IMR-90 (cell line): ENCODE results near the gene OGT. TPM values are rescaled to one million over a fixed set of nuclear protein-coding genes. Genes with fewer than 3 reads are reported as not detected.

Experiments used
- ATAC-seq: fragments of 200-7000 bp; cut with Tn5 transposase; 2 replicates; pipeline ENCODE4 v1.9.1; 2020; ENCODE audit warnings: low read depth, mild to moderate bottlenecking, moderate library complexity
- BruUV-seq: library from RNA; stranded (reverse); fragments of 400-500 nt; replicated peaks from 2 replicates; lab custom pipeline; 2021; lab: Mats Ljungman, UMichigan
- CTCF ChIA-PET: fragments of 300-600 bp; formaldehyde crosslinking; extraction: SDS; loops from one replicate; lab custom pipeline; 2021; ENCODE audit warnings: antibody characterized with exemption; lab: Yijun Ruan, JAX
- POLR2A ChIA-PET: fragments of 300-600 bp; sonication (Branson Sonifier 250); formaldehyde crosslinking; loops from one replicate; lab custom pipeline; 2022; ENCODE audit warnings: antibody characterized with exemption; ENCODE audit not compliant: unreplicated experiment; lab: Charles Lee
- DNase-seq: peaks from one replicate; pipeline ENCODE4 v3.0.0; 2013
- H2AFZ ChIP-seq: replicated peaks from 2 replicates; pipeline ENCODE3; 2013; ENCODE audit warnings: low read length, mild to moderate bottlenecking; ENCODE audit not compliant: poor library complexity
- H2AK5ac ChIP-seq: 2 replicates; pipeline ENCODE4 v1.6.1; 2013; ENCODE audit warnings: low read depth, low read length, inconsistent platforms
- H2AK9ac ChIP-seq: replicated peaks from 2 replicates; pipeline ENCODE3; 2013; ENCODE audit warnings: mild to moderate bottlenecking, low read depth, low read length, moderate library complexity; ENCODE audit not compliant: poor library complexity
- H2BK120ac ChIP-seq: 2 replicates; pipeline ENCODE4 v1.6.1; 2013; ENCODE audit warnings: low read depth, low read length, inconsistent platforms
- H2BK15ac ChIP-seq: 3 replicates; pipeline ENCODE4 v1.6.1; 2013; ENCODE audit warnings: low read depth, low read length, inconsistent platforms
- H2BK20ac ChIP-seq: 2 replicates; pipeline ENCODE4 v1.6.1; 2013; ENCODE audit warnings: low read depth, mild to moderate bottlenecking, inconsistent platforms, low read length, moderate library complexity
- H2BK5ac ChIP-seq: 2 replicates; pipeline ENCODE4 v1.6.1; 2013; ENCODE audit warnings: mild to moderate bottlenecking, low read depth, low read length, inconsistent platforms; ENCODE audit not compliant: poor library complexity, severe bottlenecking
- H3K14ac ChIP-seq: replicated peaks from 2 replicates; pipeline ENCODE4 v1.6.1; 2013; ENCODE audit warnings: low read depth, low read length, inconsistent platforms
- H3K18ac ChIP-seq: 2 replicates; pipeline ENCODE4 v1.6.1; 2013; ENCODE audit warnings: low read depth, low read length, control low read depth
- H3K23ac ChIP-seq: 2 replicates; pipeline ENCODE4 v1.6.1; 2013; ENCODE audit warnings: low read depth, low read length, inconsistent platforms
- H3K27ac ChIP-seq: 2 replicates; pipeline ENCODE4 v1.5.1; 2013; ENCODE audit warnings: mild to moderate bottlenecking, control low read depth, low read length; ENCODE audit not compliant: insufficient read depth
- H3K27me3 ChIP-seq: 2 replicates; pipeline ENCODE4 v1.6.1; 2013; ENCODE audit warnings: low read length; ENCODE audit not compliant: control insufficient read depth, insufficient read depth
- H3K36me3 ChIP-seq: 2 replicates; pipeline ENCODE4 v1.6.1; 2013; ENCODE audit warnings: low read length, mixed read lengths; ENCODE audit not compliant: control insufficient read depth, insufficient read depth
- H3K4ac ChIP-seq: 2 replicates; pipeline ENCODE4 v1.6.1; 2013; ENCODE audit warnings: low read depth, low read length, inconsistent platforms
- H3K4me1 ChIP-seq: 2 replicates; pipeline ENCODE4 v1.6.1; 2013; ENCODE audit warnings: low read length, mixed read lengths; ENCODE audit not compliant: control insufficient read depth, insufficient read depth
- H3K4me2 ChIP-seq: 2 replicates; pipeline ENCODE4 v1.6.1; 2013; ENCODE audit warnings: low read depth, mild to moderate bottlenecking, control low read depth, low read length, moderate library complexity
- H3K4me3 ChIP-seq: 2 replicates; pipeline ENCODE4 v1.5.1; 2013; ENCODE audit warnings: low read depth, mild to moderate bottlenecking, control low read depth, low read length, moderate library complexity; ENCODE audit not compliant: insufficient read depth
- H3K56ac ChIP-seq: 2 replicates; pipeline ENCODE4 v1.6.1; 2013; ENCODE audit warnings: low read length, inconsistent platforms; ENCODE audit not compliant: insufficient read depth; ENCODE audit errors: extremely low read depth
- H3K79me1 ChIP-seq, 2 experiments: 2 replicates each; pipeline ENCODE4 v1.6.1; 2013; ENCODE audit warnings: low read length in 2 of 2, inconsistent platforms in 1 of 2, low read depth in 1 of 2
- H3K9ac ChIP-seq: 2 replicates; pipeline ENCODE4 v1.6.1; 2013; ENCODE audit warnings: low read depth, low read length, control low read depth
- H3K9me1 ChIP-seq: 2 replicates; pipeline ENCODE4 v1.6.1; 2013; ENCODE audit warnings: low read length, inconsistent platforms; ENCODE audit not compliant: insufficient read depth
- H3K9me3 ChIP-seq: 2 replicates; pipeline ENCODE4 v1.6.1; 2013; ENCODE audit warnings: low read length; ENCODE audit not compliant: control insufficient read depth, insufficient read depth
- H4K20me1 ChIP-seq: 2 replicates; pipeline ENCODE4 v1.6.1; 2013; ENCODE audit warnings: low read length, inconsistent platforms; ENCODE audit not compliant: insufficient read depth
- H4K5ac ChIP-seq: 2 replicates; pipeline ENCODE4 v1.6.1; 2013; ENCODE audit warnings: mild to moderate bottlenecking, low read depth, low read length, control low read depth
- H4K8ac ChIP-seq, 2 experiments: 2 replicates each; pipeline ENCODE4 v1.6.1; 2013; ENCODE audit warnings: low read depth in 2 of 2, low read length in 2 of 2, control low read depth in 1 of 2, inconsistent platforms in 1 of 2
- H4K91ac ChIP-seq: 2 replicates; pipeline ENCODE4 v1.6.1; 2013; ENCODE audit warnings: low read depth, low read length, inconsistent platforms; ENCODE audit not compliant: insufficient read depth
- CEBPB ChIP-seq: IDR thresholded peaks from 2 replicates; pipeline ENCODE4 v1.6.1; 2012; ENCODE audit warnings: low read depth, low read length, improper control_type of control experiment
- POLR2A ChIP-seq: IDR thresholded peaks from 2 replicates; pipeline ENCODE4 v1.6.1; 2012; ENCODE audit warnings: mild to moderate bottlenecking, low read depth, low read length
- WGBS, 2 experiments: methylation state at CpG; one replicate each; pipeline versions ENCODE4 v1.1.5 to v1.1.7; 2013; ENCODE audit warnings: missing lambda C conversion rate in 2 of 2; ENCODE audit not compliant: insufficient read length in 1 of 2; ENCODE audit errors: extremely low coverage in 2 of 2; 5-methylcytosine and 5-hydroxymethylcytosine counted together
- dilution Hi-C: fragments of 300-500 bp; cut with HindIII; formaldehyde crosslinking; loops from one replicate; pipeline ENCODE4 v1.14.3; 2018; ENCODE audit warnings: low sequenced_read_pairs; ENCODE audit not compliant: unreplicated experiment
- in situ Hi-C: fragments of 300-500 bp; cut with MboI; formaldehyde crosslinking; loops from 3 replicates; pipeline ENCODE4 v1.14.3; 2019; ENCODE audit warnings: low sequenced_read_pairs, inconsistent platforms, mixed read lengths
- intact Hi-C: fragments of 100-400 bp; cut with micrococcal nuclease; formaldehyde crosslinking; loops from 2 replicates; pipeline ENCODE4 v1.10.0; 2022
- polyA plus RNA-seq, 3 experiments: library from polyadenylated mRNA; depleted of rRNA; stranded (reverse); fragments of >200 nt; gene quantifications; 2 replicates each; pipeline ENCODE4 v1.2.3, GENCODE V29; 2012; ENCODE audit warnings: low replicate concordance in 1 of 3
- total RNA-seq: library from RNA; depleted of rRNA; stranded (reverse); fragments of >200 nt; gene quantifications from 2 replicates; pipeline ENCODE4 v1.2.3, GENCODE V29; 2012
- TF ChIP-seq, protein P1 (sequence below): conservative IDR thresholded peaks from 2 replicates; pipeline ENCODE4 v1.5.1; 2012; ENCODE audit warnings: mild to moderate bottlenecking, low read depth, low read length, improper control_type of control experiment

The OGT gene
- total and polyA plus RNA-seq, 2 of the 4 experiments (the other 2 are of a cell fraction), result 80.7 to 113 TPM

DNA sequence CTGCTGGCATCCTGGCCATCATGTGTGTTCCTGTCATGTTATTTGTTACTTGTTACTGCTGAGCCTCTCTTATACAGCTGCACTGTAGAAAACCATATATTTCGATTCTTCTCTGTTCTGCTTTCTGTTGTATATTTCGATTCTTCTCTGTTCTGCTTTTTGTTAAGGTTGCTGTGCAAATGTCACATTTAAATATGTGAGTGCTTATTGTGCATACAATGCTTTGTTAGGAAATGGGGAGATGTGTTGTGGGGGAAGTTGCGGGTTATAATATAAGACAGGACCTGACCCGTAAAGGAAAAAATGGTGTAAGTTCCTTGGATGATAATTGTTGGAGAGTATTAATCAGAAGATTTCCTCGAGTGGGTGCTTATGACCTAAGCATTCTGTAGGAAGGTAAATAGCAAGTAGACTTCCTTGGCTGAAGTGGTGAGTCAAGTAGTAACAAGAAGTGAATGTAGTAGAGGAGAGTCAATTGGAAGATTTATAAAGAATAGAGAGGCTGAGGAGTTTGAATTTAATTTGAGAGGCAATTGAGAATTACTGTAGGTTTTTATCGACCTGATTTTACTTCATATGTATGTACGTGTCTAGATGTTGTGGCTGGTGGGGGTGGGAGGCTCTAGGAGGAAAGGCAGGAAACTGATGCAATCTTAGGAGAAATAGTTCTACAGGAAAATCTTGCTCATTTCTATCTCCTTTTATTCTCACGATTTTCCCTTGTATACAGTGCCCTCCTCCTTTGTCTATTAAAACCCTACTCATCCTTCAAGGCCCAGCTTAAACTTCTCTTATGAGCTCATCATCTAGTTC is 8.5 kb downstream of the OGT start:
- dilution Hi-C loops (no loop called here), in situ Hi-C loops (no loop called here), intact Hi-C loops (loop anchor here (1.0 kb wide), 1 partner anchor 7 kb away; no protein-coding TSS in a partner anchor)
- CTCF ChIA-PET, result no interaction called here
- H2BK15ac ChIP-seq, result no peak overlapping the region
- peak; percentile 69 for ATAC-seq
- H3K4ac ChIP-seq, result no peak overlapping the region
- H3K36me3 ChIP-seq, result peaks cover 6% of the 10 kb centered on the region; the same call in 1 of the 2 replicates
- no peaks in the 10 kb centered on the region for H3K27me3 ChIP-seq
- H4K5ac ChIP-seq, result no peak overlapping the region
- H2AK9ac ChIP-seq, result no peak overlapping the region
- peaks cover 6 to 26% of the 10 kb centered on the region in 2 experiments; a peak in 2 of 4 replicates for H3K79me1 ChIP-seq
- no peak overlapping the region; the same call in 1 of the 2 replicates for H2AK5ac ChIP-seq
- H2BK5ac ChIP-seq, result peak overlapping the region; percentile 32
- peak overlapping the region; percentile 12; the same call in 1 of the 2 replicates for H3K56ac ChIP-seq
- H2BK20ac ChIP-seq, result no peak overlapping the region
- no peak overlapping the region for H4K8ac ChIP-seq
- 100% methylated on average over 2 of the region's 8 CpGs; no CpG with 5 or more reads in 1 of the 2 experiments for WGBS, 2 experiments
- H3K9me3 ChIP-seq, result no peaks in the 10 kb centered on the region
- peak overlapping the region; percentile 50 for H3K4me2 ChIP-seq
- H4K91ac ChIP-seq, result no peak overlapping the region; the same call in 1 of the 2 replicates
- TF ChIP-seq, protein P1, sequence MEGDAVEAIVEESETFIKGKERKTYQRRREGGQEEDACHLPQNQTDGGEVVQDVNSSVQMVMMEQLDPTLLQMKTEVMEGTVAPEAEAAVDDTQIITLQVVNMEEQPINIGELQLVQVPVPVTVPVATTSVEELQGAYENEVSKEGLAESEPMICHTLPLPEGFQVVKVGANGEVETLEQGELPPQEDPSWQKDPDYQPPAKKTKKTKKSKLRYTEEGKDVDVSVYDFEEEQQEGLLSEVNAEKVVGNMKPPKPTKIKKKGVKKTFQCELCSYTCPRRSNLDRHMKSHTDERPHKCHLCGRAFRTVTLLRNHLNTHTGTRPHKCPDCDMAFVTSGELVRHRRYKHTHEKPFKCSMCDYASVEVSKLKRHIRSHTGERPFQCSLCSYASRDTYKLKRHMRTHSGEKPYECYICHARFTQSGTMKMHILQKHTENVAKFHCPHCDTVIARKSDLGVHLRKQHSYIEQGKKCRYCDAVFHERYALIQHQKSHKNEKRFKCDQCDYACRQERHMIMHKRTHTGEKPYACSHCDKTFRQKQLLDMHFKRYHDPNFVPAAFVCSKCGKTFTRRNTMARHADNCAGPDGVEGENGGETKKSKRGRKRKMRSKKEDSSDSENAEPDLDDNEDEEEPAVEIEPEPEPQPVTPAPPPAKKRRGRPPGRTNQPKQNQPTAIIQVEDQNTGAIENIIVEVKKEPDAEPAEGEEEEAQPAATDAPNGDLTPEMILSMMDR, result no peak
- TF ChIP-seq POLR2A (no peak), CEBPB (peak; percentile 72)
- POLR2A ChIA-PET, result no interaction called here
- no peak overlapping the region for H3K4me3 ChIP-seq
- BruUV-seq, result no TSS peak
- H3K18ac ChIP-seq, result no peak overlapping the region
- H4K20me1 ChIP-seq, result peaks cover 70% of the 10 kb centered on the region
- H2BK120ac ChIP-seq, result peak overlapping the region; percentile 36; the same call in 1 of the 2 replicates
- H2AFZ ChIP-seq, result no peak overlapping the region
- H3K14ac ChIP-seq, result no peak overlapping the region
- H3K27ac ChIP-seq, result peak overlapping the region; percentile 61; the same call in 1 of the 2 replicates
- H3K23ac ChIP-seq, result peak overlapping the region; percentile 37; the same call in 1 of the 2 replicates
- H3K9me1 ChIP-seq, result peaks cover 4% of the 10 kb centered on the region; the same call in 1 of the 2 replicates
- no peaks in the 10 kb centered on the region; the same call in 1 of the 2 replicates for H3K4me1 ChIP-seq
- DNase-seq, result peak; percentile 75
- H3K9ac ChIP-seq, result no peak overlapping the region; the same call in 1 of the 2 replicates
